Measurements from ENCODE around the gene TFDP2.

DNA sequence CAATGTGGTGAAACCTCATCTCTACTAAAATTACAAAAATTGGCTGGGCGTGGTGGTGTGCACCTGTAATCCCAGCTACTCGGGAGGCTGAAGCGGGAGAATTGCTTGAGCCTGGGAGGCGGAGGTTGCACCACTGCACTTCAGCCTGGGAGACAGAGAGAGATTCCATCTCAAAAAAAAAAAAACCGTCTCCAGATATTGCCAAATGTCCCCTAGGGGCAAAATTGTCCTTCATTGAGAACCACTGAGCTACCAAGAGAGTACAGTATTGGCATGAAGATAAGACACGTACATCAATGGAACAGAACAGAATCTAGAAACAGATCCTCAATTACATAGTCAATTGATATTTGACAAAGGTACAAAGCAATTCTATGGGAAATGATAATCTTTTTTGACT lies 98.0 kb downstream of the TFDP2 start:
- TF ChIP-seq, protein P1, sequence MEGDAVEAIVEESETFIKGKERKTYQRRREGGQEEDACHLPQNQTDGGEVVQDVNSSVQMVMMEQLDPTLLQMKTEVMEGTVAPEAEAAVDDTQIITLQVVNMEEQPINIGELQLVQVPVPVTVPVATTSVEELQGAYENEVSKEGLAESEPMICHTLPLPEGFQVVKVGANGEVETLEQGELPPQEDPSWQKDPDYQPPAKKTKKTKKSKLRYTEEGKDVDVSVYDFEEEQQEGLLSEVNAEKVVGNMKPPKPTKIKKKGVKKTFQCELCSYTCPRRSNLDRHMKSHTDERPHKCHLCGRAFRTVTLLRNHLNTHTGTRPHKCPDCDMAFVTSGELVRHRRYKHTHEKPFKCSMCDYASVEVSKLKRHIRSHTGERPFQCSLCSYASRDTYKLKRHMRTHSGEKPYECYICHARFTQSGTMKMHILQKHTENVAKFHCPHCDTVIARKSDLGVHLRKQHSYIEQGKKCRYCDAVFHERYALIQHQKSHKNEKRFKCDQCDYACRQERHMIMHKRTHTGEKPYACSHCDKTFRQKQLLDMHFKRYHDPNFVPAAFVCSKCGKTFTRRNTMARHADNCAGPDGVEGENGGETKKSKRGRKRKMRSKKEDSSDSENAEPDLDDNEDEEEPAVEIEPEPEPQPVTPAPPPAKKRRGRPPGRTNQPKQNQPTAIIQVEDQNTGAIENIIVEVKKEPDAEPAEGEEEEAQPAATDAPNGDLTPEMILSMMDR (IDR thresholded peaks at IDR 0.05; ENCODE audit: insufficient read depth, low read length) = no peak
- no peak for TF ChIP-seq REST (IDR thresholded peaks at IDR 0.05; ENCODE audit: insufficient replicate concordance, low read depth)
